H1 (cell line): ENCODE measurements around the gene APOBEC3G. TPM values are rescaled to one million over a fixed set of nuclear protein-coding genes. Genes with fewer than 3 reads are reported as not detected.

Experiments
- CTCF ChIA-PET: fragments of 300-600 bp; sonication (Branson Sonifier 250); formaldehyde crosslinking; loops from one replicate; lab custom pipeline; 2021; ENCODE audit not compliant: partially characterized antibody; lab: Charles Lee
- POLR2A ChIA-PET: fragments of 300-600 bp; sonication (Branson Sonifier 250); formaldehyde crosslinking; loops from one replicate; lab custom pipeline; 2021; ENCODE audit warnings: inconsistent platforms; ENCODE audit not compliant: partially characterized antibody; lab: Charles Lee
- DNase-seq, 2 experiments: peaks; one replicate each; pipeline versions ENCODE4 v3.0.0 to v3.0.0-alpha.2; 2010 to 2022; ENCODE audit warnings: low spot score in 2 of 2, low read depth in 1 of 2, mixed read lengths in 1 of 2
- FAIRE-seq: peaks from 2 replicates; lab custom pipeline; 2011; peaks lifted over from hg19 to GRCh38; lab: Jason Lieb, UNC
- H2AFZ ChIP-seq: 2 replicates; pipeline ENCODE4 v1.8.1; 2012; ENCODE audit warnings: low read length, inconsistent platforms
- H2AK5ac ChIP-seq: 2 replicates; pipeline ENCODE4 v1.6.1; 2013; ENCODE audit warnings: low read depth, low read length
- H2BK120ac ChIP-seq: replicated peaks from 2 replicates; pipeline ENCODE3; 2013; ENCODE audit warnings: low read depth, low read length, inconsistent platforms
- H2BK12ac ChIP-seq: 2 replicates; pipeline ENCODE4 v1.6.1; 2013; ENCODE audit warnings: low read depth, low read length
- H2BK15ac ChIP-seq: 2 replicates; pipeline ENCODE4 v1.6.1; 2013; ENCODE audit warnings: low read length
- H2BK20ac ChIP-seq: 2 replicates; pipeline ENCODE4 v1.6.1; 2013; ENCODE audit warnings: low read length
- H2BK5ac ChIP-seq: 2 replicates; pipeline ENCODE4 v1.6.1; 2013; ENCODE audit warnings: low read depth, low read length
- H3K14ac ChIP-seq: 2 replicates; pipeline ENCODE4 v1.6.1; 2013; ENCODE audit warnings: inconsistent platforms; ENCODE audit not compliant: insufficient read length
- H3K18ac ChIP-seq: 2 replicates; pipeline ENCODE4 v1.6.1; 2013; ENCODE audit warnings: low read length; ENCODE audit errors: extremely low read depth
- H3K23ac ChIP-seq: 2 replicates; pipeline ENCODE4 v1.6.1; 2013; ENCODE audit warnings: inconsistent platforms; ENCODE audit not compliant: insufficient read length
- H3K23me2 ChIP-seq: 2 replicates; pipeline ENCODE4 v1.6.1; 2013; ENCODE audit warnings: low read depth, low read length
- H3K27ac ChIP-seq: 2 replicates; pipeline ENCODE4 v1.6.1; 2011; ENCODE audit warnings: low read depth, low read length, inconsistent platforms
- H3K27me3 ChIP-seq, 4 experiments: replicated peaks in 1 of 4; 1 replicate in 1 of 4; 2 replicates in 3 of 4; pipeline versions ENCODE4 v1.6.1 to v1.8.1; 2011 to 2013; ENCODE audit warnings: low read length in 3 of 4, mild to moderate bottlenecking in 3 of 4, inconsistent platforms in 2 of 4, mixed read lengths in 2 of 4, moderate library complexity in 1 of 4; ENCODE audit not compliant: control insufficient read depth in 3 of 4, insufficient read depth in 3 of 4; ENCODE audit errors: extremely low read depth in 1 of 4
- H3K36me3 ChIP-seq, 4 experiments: 2 replicates each; pipeline versions ENCODE4 v1.6.1 to v1.8.1; 2011 to 2013; ENCODE audit warnings: mild to moderate bottlenecking in 4 of 4, low read length in 3 of 4, moderate library complexity in 2 of 4, control low read depth in 1 of 4, inconsistent platforms in 1 of 4; ENCODE audit not compliant: insufficient read depth in 4 of 4, control insufficient read depth in 2 of 4
- H3K4ac ChIP-seq: replicated peaks from 2 replicates; pipeline ENCODE3; 2013; ENCODE audit warnings: low read length, low read depth, mixed read lengths, inconsistent platforms; ENCODE audit not compliant: insufficient read length
- H3K4me1 ChIP-seq, 4 experiments: replicated peaks in 1 of 4; 1 replicate in 1 of 4; 2 replicates in 3 of 4; pipeline versions ENCODE4 v1.6.1 to v1.8.1; 2011 to 2013; ENCODE audit warnings: low read length in 3 of 4, inconsistent platforms in 2 of 4, mixed read lengths in 1 of 4; ENCODE audit not compliant: insufficient read depth in 4 of 4, control insufficient read depth in 3 of 4
- H3K4me2 ChIP-seq, 2 experiments: 2 replicates each; pipeline versions ENCODE4 v1.6.1 to v1.8.1; 2011 to 2013; ENCODE audit warnings: low read depth in 2 of 2, low read length in 2 of 2, control low read depth in 1 of 2, inconsistent platforms in 1 of 2, mild to moderate bottlenecking in 1 of 2; ENCODE audit not compliant: insufficient read depth in 1 of 2
- H3K4me3 ChIP-seq, 4 experiments: fragments of 200-600, 300-600 bp in 1 of 4; sonication (generic), shearing (Covaris generic), sonication (Bioruptor Twin) in 1 of 4; 2 replicates each; pipeline versions ENCODE4 v1.5.1 to v1.8.1; 2011 to 2016; ENCODE audit warnings: low read length in 4 of 4, low read depth in 3 of 4, control low read depth in 2 of 4, inconsistent platforms in 2 of 4, mild to moderate bottlenecking in 2 of 4, mixed read lengths in 1 of 4, moderate library complexity in 1 of 4; ENCODE audit not compliant: insufficient read depth in 2 of 4; ENCODE audit errors: extremely low read depth in 1 of 4
- H3K56ac ChIP-seq: replicated peaks from 2 replicates; pipeline ENCODE3; 2013; ENCODE audit warnings: low read depth, mild to moderate bottlenecking, mixed read lengths, low read length, inconsistent platforms; ENCODE audit not compliant: insufficient read length
- H3K79me1 ChIP-seq: 2 replicates; pipeline ENCODE4 v1.6.1; 2013; ENCODE audit warnings: low read depth, low read length, control low read depth
- H3K79me2 ChIP-seq, 2 experiments: 2 replicates each; pipeline versions ENCODE4 v1.6.1 to v1.8.1; 2012 to 2013; ENCODE audit warnings: low read length in 2 of 2, mild to moderate bottlenecking in 2 of 2, inconsistent platforms in 1 of 2; ENCODE audit not compliant: insufficient read depth in 2 of 2, control insufficient read depth in 1 of 2
- H3K9ac ChIP-seq, 4 experiments: replicated peaks in 1 of 4; 1 replicate in 1 of 4; 2 replicates in 3 of 4; pipeline versions ENCODE4 v1.6.1 to v1.8.1; 2011 to 2013; ENCODE audit warnings: low read depth in 3 of 4, low read length in 3 of 4, control low read depth in 2 of 4, mild to moderate bottlenecking in 2 of 4, moderate library complexity in 2 of 4, inconsistent platforms in 1 of 4; ENCODE audit errors: extremely low read depth in 1 of 4
- H3K9me3 ChIP-seq, 2 experiments: 2 replicates each; pipeline versions ENCODE4 v1.6.1 to v1.8.1; 2012 to 2013; ENCODE audit warnings: mild to moderate bottlenecking in 2 of 2, moderate library complexity in 2 of 2, control low read depth in 1 of 2, inconsistent platforms in 1 of 2, low read depth in 1 of 2, low read length in 1 of 2, mixed read lengths in 1 of 2; ENCODE audit not compliant: insufficient read depth in 2 of 2
- H4K20me1 ChIP-seq, 2 experiments: replicated peaks in 1 of 2; 2 replicates each; pipeline versions ENCODE3 to v1.8.1; 2011 to 2013; ENCODE audit warnings: inconsistent platforms in 2 of 2, low read length in 2 of 2, mild to moderate bottlenecking in 1 of 2; ENCODE audit not compliant: insufficient read depth in 2 of 2, control insufficient read depth in 1 of 2
- H4K5ac ChIP-seq: 2 replicates; pipeline ENCODE4 v1.6.1; 2013; ENCODE audit warnings: low read length, low read depth, mixed read lengths, inconsistent platforms; ENCODE audit not compliant: insufficient read length
- H4K8ac ChIP-seq: 2 replicates; pipeline ENCODE4 v1.8.0; 2013; ENCODE audit warnings: mild to moderate bottlenecking, moderate library complexity, low read length, inconsistent platforms; ENCODE audit not compliant: insufficient read depth; ENCODE audit errors: extremely low read depth
- H4K91ac ChIP-seq: replicated peaks from 2 replicates; pipeline ENCODE3; 2013; ENCODE audit warnings: low read length, mixed read lengths, inconsistent platforms; ENCODE audit not compliant: insufficient read length
- ATF2 ChIP-seq: IDR thresholded peaks from 2 replicates; pipeline ENCODE4 v1.6.1; 2012; ENCODE audit warnings: low read length, inconsistent platforms
- CBX5 ChIP-seq: fragments of 300-800, 300-1000 bp; sonication (generic); IDR thresholded peaks from 2 replicates; pipeline ENCODE4 v1.7.1; 2016; ENCODE audit warnings: antibody characterized with exemption, low read length, low read depth
- CHD1 ChIP-seq: IDR thresholded peaks from 2 replicates; pipeline ENCODE4 v1.6.1; 2012; ENCODE audit warnings: low read depth, low read length, improper control_type of control experiment
- RNF2 ChIP-seq: fragments of 200-900, 300-1000 bp; sonication (generic); IDR thresholded peaks from 2 replicates; pipeline ENCODE4 v1.7.1; 2016; ENCODE audit warnings: borderline replicate concordance, low read depth, mild to moderate bottlenecking, antibody characterized with exemption, low read length; ENCODE audit not compliant: poor library complexity, severe bottlenecking; ENCODE audit errors: missing control alignments
- SP4 ChIP-seq: IDR thresholded peaks from 2 replicates; pipeline ENCODE4 v1.6.1; 2012; ENCODE audit warnings: low read length, inconsistent platforms
- WGBS, 2 experiments: shearing (Covaris generic) in 1 of 2; methylation state at CpG; one replicate each; pipeline versions ENCODE4 v1.1.6 to v1.1.7; 2013 to 2015; ENCODE audit warnings: low lambda C conversion rate in 2 of 2, mixed read lengths in 2 of 2, inconsistent platforms in 1 of 2, low coverage in 1 of 2, missing lambda C conversion rate in 1 of 2; ENCODE audit not compliant: insufficient replicate concordance in 2 of 2, insufficient coverage in 1 of 2, insufficient read length in 1 of 2; ENCODE audit errors: extremely low coverage in 1 of 2, missing lambda C conversion rate in 1 of 2; 5-methylcytosine and 5-hydroxymethylcytosine counted together
- polyA plus RNA-seq, 7 experiments: library from polyadenylated mRNA; depleted of rRNA in 3 of 7; stranded (reverse) in 5 of 7; unstranded in 2 of 7; fragments of >200 nt in 5 of 7; fragments of 200-250 nt in 2 of 7; gene quantifications; 1 replicate in 5 of 7; 2 replicates in 1 of 7; 4 replicates in 1 of 7; pipeline versions ENCODE4 v1.2.1 to v1.2.3, GENCODE V29; 2011 to 2013; ENCODE audit warnings: missing spikeins in 2 of 7, mixed read lengths in 2 of 7
- total RNA-seq: library from RNA; stranded (reverse); fragmentation: NEBNext Ultra II Directional; extraction: Animal tissue kit (Norgen Biotek cat#: 25700); gene quantifications from 2 replicates; pipeline ENCODE4 v1.2.1, GENCODE V29; 2021

APOBEC3G gene
- total and polyA plus RNA-seq, 2 of the 8 experiments (the other 6 are each of a cell fraction or from before 2014, with no cell fraction given) = 1.7 to 2.0 TPM

GRCh38 chr22:39122772-39123470 is 45.8 kb downstream of the APOBEC3G start:
- no peak for DNase-seq
- Histone ChIP-seq H3K14ac (no peak overlapping the region), H3K23ac (no peak overlapping the region), H2BK5ac (peak overlapping the region; percentile 7; the same call in 1 of the 2 replicates), H2AFZ (no peak overlapping the region), H3K4me3 (no peak overlapping the region), H3K79me2 (no peaks in the 10 kb centered on the region), H3K79me1 (no peaks in the 10 kb centered on the region), H3K23me2 (no peaks in the 10 kb centered on the region), H2BK15ac (0 out of 2 replicates have a peak overlapping the region, but pooled peaks have one; percentile 20), H2BK20ac (no peak overlapping the region), H3K4ac (no peak overlapping the region), H2AK5ac (0 out of 2 replicates have a peak overlapping the region, but pooled peaks have one; percentile 61), H3K56ac (no peak overlapping the region), H3K4me1 (peaks cover 0 to 2% (median 2%) of the 10 kb centered on the region in 4 experiments; a peak in 4 of 7 replicates), H3K4me2 (no peak overlapping the region), H3K27ac (no peak overlapping the region), H4K20me1 (no peaks in the 10 kb centered on the region), H3K9me3 (no peaks in the 10 kb centered on the region), H4K5ac (no peak overlapping the region), H2BK12ac (peak overlapping the region; percentile 72; the same call in 1 of the 2 replicates), H4K8ac (no peak overlapping the region; the same call in 1 of the 2 replicates), H3K36me3 (no peaks in the 10 kb centered on the region), H2BK120ac (no peak overlapping the region), H3K27me3 (no peaks in the 10 kb centered on the region; a peak in 1 of 7 replicates), H3K18ac (no peak overlapping the region), H4K91ac (peak overlapping the region; percentile 15), H3K9ac (no peak overlapping the region)
- WGBS, 2 experiments = 89% methylated on average over 14 of the region's 17 CpGs; no CpG with 5 or more reads in 1 of the 2 experiments
- no peak for FAIRE-seq
- POLR2A ChIA-PET = interaction anchor here (1.4 to 1.6 kb wide), 3 partner anchors 10 to 196 kb away, joined by 4 read pairs; partner anchors contain the start of gene RPL3
- CTCF ChIA-PET = interaction anchor here (0.7 to 6.5 kb wide), 14 partner anchors 8 to 374 kb away, joined by 3 to 47 read pairs (median 4); partner anchors contain the start of gene APOBEC3D
- TF ChIP-seq CBX5 (no peak), RNF2 (no peak), ATF2 (no peak), SP4 (no peak), CHD1 (no peak)
